Umbilical cord (tissue), 2 donors: ENCODE results near the gene C5orf22. TPM values are rescaled to one million over a fixed set of nuclear protein-coding genes. Genes with fewer than 3 reads are reported as not detected.

Experiments
- DNase-seq: peaks from one replicate; pipeline ENCODE4 v3.0.0-alpha.2; 2015; ENCODE audit warnings: low spot score
- total RNA-seq: library from RNA; depleted of rRNA; stranded (reverse); fragments of >200 nt; gene quantifications from one replicate; pipeline ENCODE4 v1.2.3, GENCODE V29; 2014; ENCODE audit warnings: low replicate concordance; ENCODE audit not compliant: insufficient read depth

The C5orf22 gene
- total RNA-seq, 1 donor from 2014 or later, result 24.3 TPM

DNA sequence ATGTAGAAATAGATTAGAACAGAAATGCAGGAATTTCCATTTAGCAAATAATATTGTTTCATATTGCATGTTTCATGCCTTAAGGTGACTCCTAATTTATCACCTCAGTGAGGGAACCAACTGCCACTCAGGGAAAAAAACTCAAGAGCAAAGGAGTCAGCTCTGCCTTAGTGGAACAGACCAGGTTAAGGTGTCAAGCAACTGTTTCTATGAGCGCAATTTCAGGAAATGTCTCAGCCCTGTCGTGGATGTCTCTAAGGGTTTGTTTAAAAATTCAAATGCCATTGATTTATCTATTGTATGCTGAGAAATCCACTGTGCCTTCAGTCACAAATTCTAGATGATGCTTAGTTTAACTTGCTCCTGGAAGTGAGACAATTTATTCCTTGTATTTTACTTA, 72.1 kb downstream of the C5orf22 start:
- DNase-seq, result no peak

- DNase-seq, result no peak
Observed at GRCh38 chr5:31604644-31605043, 72.5 kb downstream of the C5orf22 start.

Other genes starting within 250 kb of the C5orf22 start
- gene DROSHA, start 208 bp upstream of the C5orf22 start, total RNA-seq, result 73.7 TPM
- gene PDZD2, start 106.8 kb downstream of the C5orf22 start, total RNA-seq, result 5.5 TPM